NCI-H2029 (cell line): ENCODE results near the gene DYNLL1.
A peak's percentile ranks its signal among the peaks of the same experiment; 100 is the strongest.
"Not testable (repeated sequence)": the region's sequence is repeated elsewhere in the genome, so short reads cannot be mapped to it uniquely, and the experiment has no call there.

ENCODE experiments used
- DNase-seq: peaks from one replicate; lab custom pipeline; 2025; lab: John Stamatoyannopoulos, UW

DYNLL1 gene

DNA sequence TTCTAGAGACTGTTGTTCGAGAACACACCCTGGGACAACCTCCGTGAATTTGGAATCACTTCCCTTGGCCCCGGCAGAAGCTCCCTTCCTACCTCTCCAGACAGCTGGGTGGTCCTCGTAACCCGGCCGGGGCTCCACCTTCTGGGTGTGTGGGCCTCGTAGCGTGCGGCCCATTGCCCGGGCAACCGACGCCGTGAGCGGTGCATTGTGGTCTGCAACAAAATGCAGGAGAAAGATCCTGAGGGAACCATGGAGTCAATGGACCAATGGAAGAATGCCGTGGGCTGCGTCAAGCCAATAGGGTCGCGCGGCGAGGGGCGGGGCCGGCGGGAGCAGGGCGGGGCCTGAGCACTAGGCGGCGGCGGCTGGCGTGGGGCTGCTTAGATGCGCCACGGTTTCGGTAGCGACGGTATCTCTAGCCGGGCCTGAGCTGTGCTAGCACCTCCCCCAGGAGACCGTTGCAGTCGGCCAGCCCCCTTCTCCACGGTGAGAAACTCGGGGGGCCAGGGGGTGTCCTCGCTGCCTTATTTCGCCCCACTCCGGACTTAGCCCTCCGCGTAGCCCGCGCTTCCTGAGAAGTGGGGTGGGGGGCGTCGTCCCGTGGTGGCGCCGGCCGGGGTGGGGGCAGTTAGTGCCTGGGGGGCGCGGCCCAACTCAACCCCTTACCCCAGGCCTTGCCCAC lies at the start of gene DYNLL1:
Gene DYNLL1, plus strand, starts transcription at position 383 of the 682 bp plus-strand sequence. CDS start 309 bp downstream, outside the sequence.
- peak; percentile 92 for DNase-seq

DNA sequence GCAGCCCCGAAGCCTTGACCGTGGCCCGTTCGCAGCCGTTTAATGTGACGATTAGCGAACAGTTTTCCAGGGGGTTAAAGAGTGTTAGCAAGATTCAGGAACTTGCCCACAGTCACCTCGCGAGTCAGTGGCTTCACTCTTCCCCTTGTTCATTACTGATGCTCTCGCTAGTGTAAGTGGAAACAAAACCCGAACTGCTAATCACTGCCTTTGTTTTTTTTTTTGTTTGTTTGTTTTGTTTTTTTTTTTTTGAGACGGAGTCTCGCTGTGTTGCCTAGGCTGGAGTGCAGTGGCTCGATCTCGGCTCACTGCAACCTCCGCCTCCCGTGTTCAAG lies 49.1 kb upstream of the DYNLL1 start:
- not testable (repeated sequence) for DNase-seq

- no peak for DNase-seq
Observed at GRCh38 chr12:120447992-120448391, 47.9 kb upstream of the DYNLL1 start.

DNA sequence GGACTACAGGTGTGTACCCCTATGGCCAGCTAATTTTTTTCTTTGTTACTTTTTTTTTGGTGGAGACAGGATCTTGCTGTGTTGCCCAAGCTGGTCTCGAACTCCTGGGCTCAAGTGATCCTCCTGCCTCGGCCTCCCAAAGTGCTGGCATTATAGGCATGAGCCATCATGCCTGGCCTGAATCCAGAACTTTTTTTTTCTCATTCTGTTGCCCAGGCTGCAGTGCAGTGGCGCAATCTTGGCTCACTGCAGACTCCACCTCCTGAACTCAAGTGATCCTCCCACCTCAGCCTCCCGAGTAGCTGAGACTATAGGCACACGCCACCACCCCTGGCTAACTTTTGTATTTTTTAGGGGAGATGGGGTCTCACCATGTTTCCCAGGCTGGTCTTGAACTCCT lies 43.4 kb upstream of the DYNLL1 start:
- not testable (repeated sequence) for DNase-seq

DNA sequence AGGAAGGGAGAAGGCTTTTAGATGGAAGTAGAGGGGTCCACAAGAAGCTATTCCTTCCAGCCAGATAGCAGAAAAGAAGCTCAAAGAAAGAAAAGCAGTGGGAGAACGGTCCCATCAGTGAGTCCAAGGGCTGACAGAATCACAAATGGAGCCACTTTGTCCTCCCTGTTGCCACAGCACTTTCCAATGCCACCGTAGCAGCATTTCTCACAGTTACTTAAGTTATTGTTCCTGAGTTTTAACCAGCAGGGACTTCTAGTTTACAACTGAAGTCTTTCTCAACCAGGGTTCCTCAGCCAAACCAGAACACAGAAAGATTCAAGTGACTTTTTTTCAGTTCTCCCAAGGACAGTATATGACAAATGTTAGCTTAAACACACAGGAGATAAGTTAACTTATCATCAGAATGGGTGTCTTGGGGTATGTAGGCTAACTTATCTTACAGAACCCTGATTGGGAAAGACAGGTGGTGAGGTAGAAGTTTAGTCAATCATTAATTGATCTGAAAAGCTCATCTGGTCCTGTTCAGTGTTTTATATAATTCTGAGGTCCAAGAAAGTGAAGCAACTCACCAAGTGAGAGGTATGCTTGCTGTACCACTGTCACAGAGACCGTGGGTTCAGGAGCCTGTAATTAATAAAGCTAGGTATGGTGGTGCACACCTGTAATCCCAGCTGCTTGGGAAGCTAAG lies 42.7 kb upstream of the DYNLL1 start:
- no peak for DNase-seq

DNA sequence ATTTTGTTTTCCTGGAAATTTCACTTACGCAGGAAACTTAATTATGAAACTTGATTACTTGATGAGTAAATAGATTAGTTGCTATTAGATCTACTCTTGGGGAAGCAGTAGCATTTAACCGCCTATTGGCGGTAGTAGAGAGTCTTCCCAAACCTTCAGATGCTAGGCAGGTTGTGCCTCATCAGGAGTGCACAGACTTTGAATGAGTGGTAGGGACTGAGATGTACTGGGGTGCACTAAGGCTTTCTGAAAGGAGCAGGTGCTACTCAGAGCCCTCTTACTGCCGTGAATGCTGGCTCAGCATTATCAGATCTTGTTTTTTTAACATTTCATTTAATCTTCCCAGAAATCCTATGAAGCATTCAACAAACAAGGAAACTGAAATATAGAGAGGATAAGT lies 41.9 kb upstream of the DYNLL1 start:
- DNase-seq: no peak

DNA sequence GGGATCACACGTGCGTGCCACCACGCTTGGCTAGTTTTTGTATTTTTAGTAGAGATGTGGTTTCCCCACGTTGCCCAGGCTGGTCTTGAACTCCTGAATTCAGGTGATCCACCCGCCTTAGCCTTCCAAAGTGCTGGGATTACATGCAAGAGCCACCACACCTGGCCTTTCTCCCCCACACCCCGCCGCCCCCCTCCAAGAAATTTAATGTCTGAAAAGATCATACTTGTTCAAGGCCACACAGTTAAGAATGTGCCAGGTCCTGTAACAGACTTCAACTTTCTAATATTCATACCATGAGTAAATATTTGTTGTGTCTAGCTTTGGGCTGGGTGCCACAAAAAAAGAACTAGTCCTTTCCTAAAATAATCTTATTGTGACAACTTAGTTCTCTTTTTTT lies 40.6 kb upstream of the DYNLL1 start:
- DNase-seq: no peak

DNA sequence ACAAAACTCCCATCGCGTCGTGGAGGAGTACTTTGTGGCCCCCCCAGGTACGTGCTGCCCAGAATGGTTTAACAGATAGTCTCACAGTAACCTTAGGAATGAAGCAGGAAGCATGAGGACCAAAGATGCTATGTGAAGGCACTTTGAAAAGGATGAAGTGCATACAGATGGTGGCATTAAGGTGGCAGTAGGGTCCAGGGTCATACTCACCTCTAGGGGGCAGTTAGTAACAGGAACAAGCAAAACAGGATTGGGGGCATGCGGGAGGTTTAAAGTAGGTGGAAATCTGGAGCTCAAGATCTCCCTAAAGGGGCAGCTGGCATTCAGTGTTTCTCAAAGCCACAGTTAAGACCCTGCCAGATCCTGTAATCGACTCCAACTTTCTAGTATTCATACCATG lies 38.8 kb upstream of the DYNLL1 start:
- no peak for DNase-seq

DNA sequence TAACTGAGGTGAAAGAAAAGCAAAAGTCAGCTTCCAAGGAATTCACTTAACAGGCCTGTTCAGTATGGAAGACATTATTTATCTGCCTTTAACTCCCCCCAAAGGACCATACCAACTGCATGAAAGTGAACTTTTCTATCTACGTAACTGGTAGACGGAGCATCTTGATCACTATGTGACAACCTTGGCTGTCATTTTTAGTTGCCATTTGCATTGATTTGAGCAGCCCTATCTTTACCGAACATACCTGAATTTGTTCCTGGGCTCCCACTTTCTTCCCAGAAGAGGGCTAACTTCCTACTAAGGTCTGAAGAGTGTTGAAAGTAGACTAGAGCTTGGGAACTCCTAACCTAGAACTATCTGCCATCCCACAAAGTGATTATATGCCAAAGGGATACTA lies 35.8 kb upstream of the DYNLL1 start:
- no peak for DNase-seq

- no peak for DNase-seq
Observed at GRCh38 chr12:120462099-120462640, 33.7 kb upstream of the DYNLL1 start.

- DNase-seq: no peak
Observed at GRCh38 chr12:120463712-120464111, 32.2 kb upstream of the DYNLL1 start.

GRCh38 chr12:120465756-120466155 lies 30.2 kb upstream of the DYNLL1 start:
- no peak for DNase-seq

GRCh38 chr12:120466560-120467315 lies 29.2 kb upstream of the DYNLL1 start:
- peak; percentile 19 for DNase-seq

- no peak for DNase-seq
Observed at GRCh38 chr12:120467439-120467838, 28.5 kb upstream of the DYNLL1 start.

- no peak for DNase-seq
Observed at GRCh38 chr12:120468325-120468820, 27.5 kb upstream of the DYNLL1 start.

GRCh38 chr12:120468821-120469449 lies 27.0 kb upstream of the DYNLL1 start:
- DNase-seq: no peak

- peak; percentile 91 for DNase-seq
Observed at GRCh38 chr12:120469450-120470149, 26.3 kb upstream of the DYNLL1 start, which contains the start of gene SRSF9. TSS of gene SRSF9 (minus strand) at chr12:120469748. CDS start at chr12:120469609, 139 bp downstream.

DNA sequence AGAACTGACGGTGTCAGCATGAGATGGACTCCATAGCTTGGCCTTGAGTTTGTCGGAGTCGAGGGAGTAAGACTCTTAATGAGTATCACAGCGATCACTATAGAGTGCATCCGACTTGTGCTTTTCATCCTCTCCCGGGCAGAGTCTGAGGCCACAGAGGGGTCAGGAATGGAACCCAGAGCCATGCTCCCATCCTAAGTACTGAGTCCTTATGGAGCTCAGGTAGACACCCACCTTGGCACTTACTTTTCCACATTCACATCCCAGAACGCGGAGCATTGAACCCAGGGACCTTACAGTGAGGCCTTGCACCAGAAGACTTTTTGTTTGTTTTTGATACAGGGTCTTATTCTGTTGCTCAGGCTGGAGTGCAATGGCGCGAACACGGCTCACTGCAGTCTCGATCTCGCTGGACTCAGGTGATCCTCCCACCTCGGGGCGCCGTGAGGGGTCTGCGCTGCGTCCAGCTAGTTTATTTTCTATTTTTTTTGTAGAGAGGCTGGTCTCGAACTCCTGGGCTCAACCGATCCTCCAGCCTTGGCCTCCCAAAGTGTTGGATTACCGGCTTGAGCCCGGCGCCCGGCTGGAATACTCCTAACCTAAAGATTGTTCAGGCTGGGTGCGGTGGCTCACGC lies 25.6 kb upstream of the DYNLL1 start:
- no peak for DNase-seq

GRCh38 chr12:120472521-120472920 lies 23.4 kb upstream of the DYNLL1 start:
- no peak for DNase-seq

DNA sequence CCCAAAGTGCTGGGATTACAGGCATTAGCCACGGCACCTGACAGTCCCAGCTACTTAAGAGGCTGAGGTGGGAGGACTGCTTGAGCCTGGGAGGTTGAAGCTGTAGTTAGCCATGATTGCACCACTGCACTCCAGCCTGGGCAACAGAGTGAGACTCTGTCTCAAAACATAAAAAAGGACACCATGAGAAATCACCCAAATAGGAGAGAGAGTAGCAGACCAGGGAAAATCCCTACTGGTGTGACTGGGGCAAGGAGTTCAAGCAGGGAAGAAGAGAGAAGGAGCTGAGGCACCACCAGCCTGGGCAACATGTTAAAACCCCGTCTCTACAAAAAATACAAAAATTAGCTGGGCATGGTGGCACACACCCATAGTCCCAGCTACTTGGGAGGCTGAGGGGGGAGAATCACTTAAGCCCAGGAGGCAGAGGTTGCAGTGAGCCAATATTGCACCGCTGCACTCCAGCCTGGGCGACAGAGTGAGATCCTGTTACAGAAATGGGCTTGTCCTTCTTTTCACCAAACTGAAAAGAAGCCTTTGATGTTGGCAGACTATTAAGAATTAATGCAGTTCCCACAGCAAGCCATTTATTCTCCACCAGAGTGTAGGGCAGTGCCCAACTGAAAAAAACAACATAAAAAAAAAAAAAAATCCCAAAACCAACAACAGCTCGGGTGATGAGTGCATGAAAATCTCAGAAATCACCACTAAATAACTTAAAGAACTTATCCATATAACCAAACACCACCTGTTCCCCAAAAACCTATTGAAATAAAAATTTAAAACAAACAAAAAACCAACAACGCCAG lies 21.9 kb upstream of the DYNLL1 start:
- DNase-seq: peak; percentile 13
